ENCODE data around the gene SRC. TPM values are rescaled to one million over a fixed set of nuclear protein-coding genes. Genes with fewer than 3 reads are reported as not detected.

SRC gene
- total and polyA plus RNA-seq, 2 donors from 2014 or later: 28.5 to 70.0 TPM

- no peaks in the 10 kb centered on the region for H3K27me3 ChIP-seq (ENCODE audit: control insufficient read depth, insufficient read depth, low read length)
- intact Hi-C loops (cut with DNase I): loop anchor here (10.0 kb wide), 1 partner anchor 95 kb away; the partner anchor contains the start of gene MANBAL
- no peak for FAIRE-seq
Observed at GRCh38 chr20:37379967-37380828, 34.3 kb downstream of the SRC start.

GRCh38 chr20:37380864-37381579 is 35.1 kb downstream of the SRC start:
- no peak overlapping the region for H3K27ac ChIP-seq (ENCODE audit: low read depth in 2 of 2, low read length in 2 of 2)

More at GRCh38 chr20:37379967-37380828, 34.3 kb downstream of the SRC start:
- Histone ChIP-seq H3K4me1 (ENCODE audit: control insufficient read depth in 2 of 3, insufficient read depth in 2 of 3, low read depth in 1 of 3, low read length in 3 of 3) (peaks cover 0 to 3% (median 0%) of the 10 kb centered on the region in 3 donors), H3K27ac (ENCODE audit: low read depth in 2 of 2, low read length in 2 of 2) (no peak overlapping the region), H3K36me3 (ENCODE audit: control insufficient read depth in 2 of 3, insufficient read depth in 3 of 3, low read length in 3 of 3) (peaks cover 2 to 8% (median 2%) of the 10 kb centered on the region in 3 donors), H3K9me3 (ENCODE audit: control insufficient read depth in 2 of 3, insufficient read depth in 1 of 3, low read length in 3 of 3) (no peaks in the 10 kb centered on the region), H3K4me3 (ENCODE audit: low read length in 3 of 3) (no peak overlapping the region), H3K9ac (ENCODE audit: low read length in 3 of 3) (no peak overlapping the region)
- peak in 1 of 5 donors; percentile 59 for DNase-seq
- no peak for TF ChIP-seq CTCF (IDR thresholded peaks at IDR 0.05; ENCODE audit: borderline replicate concordance, extremely low read depth, insufficient read depth)

More at GRCh38 chr20:37380864-37381579, 35.1 kb downstream of the SRC start:
- peaks cover 0 to 3% (median 0%) of the 10 kb centered on the region in 3 donors for H3K4me1 ChIP-seq (ENCODE audit: control insufficient read depth in 2 of 3, insufficient read depth in 2 of 3, low read depth in 1 of 3, low read length in 3 of 3)
- FAIRE-seq (no peak), DNase-seq (peak in 1 of 5 donors; percentile 11)
- no peak overlapping the region for H3K9ac ChIP-seq (ENCODE audit: low read length in 3 of 3)
- H3K36me3 ChIP-seq (ENCODE audit: control insufficient read depth in 2 of 3, insufficient read depth in 3 of 3, low read length in 3 of 3): peaks cover 2 to 3% (median 2%) of the 10 kb centered on the region in 3 donors
- intact Hi-C loops (cut with DNase I): loop anchor here (10.0 kb wide), 1 partner anchor 96 kb away; the partner anchor contains the start of gene MANBAL
- no peak overlapping the region for H3K4me3 ChIP-seq (ENCODE audit: low read length in 3 of 3)
- no peaks in the 10 kb centered on the region for H3K27me3 ChIP-seq (ENCODE audit: control insufficient read depth, insufficient read depth, low read length)
- no peak for TF ChIP-seq CTCF (IDR thresholded peaks at IDR 0.05; ENCODE audit: borderline replicate concordance, extremely low read depth, insufficient read depth)
- no peaks in the 10 kb centered on the region for H3K9me3 ChIP-seq (ENCODE audit: control insufficient read depth in 2 of 3, insufficient read depth in 1 of 3, low read length in 3 of 3)

All from kidney (tissue), 14 donors.